Gastrocnemius medialis (tissue), 4 donors: ENCODE data around the gene FEM1B.

Experiments
- CTCF ChIP-seq, 5 experiments: fragments of 450-650 bp in 3 of 5; fragments of 200-600 bp in 2 of 5; sonication (generic) in 2 of 5; IDR thresholded peaks in 4 of 5; conservative IDR thresholded peaks in 1 of 5; 1 replicate in 4 of 5; 2 replicates in 1 of 5; pipeline ENCODE4 v1.5.1; 2016 to 2019; ENCODE audit warnings: antibody characterized with exemption in 5 of 5, mild to moderate bottlenecking in 3 of 5, moderate library complexity in 3 of 5
- POLR2A ChIP-seq, 2 donors: fragments of 450-650 bp; IDR thresholded peaks; one replicate each; pipeline ENCODE4 v1.6.1; 2017; ENCODE audit warnings: antibody characterized with exemption in 2 of 2, mild to moderate bottlenecking in 2 of 2, moderate library complexity in 2 of 2

- no peak for TF ChIP-seq CTCF (IDR thresholded peaks at IDR 0.05 in 4 of 5, conservative IDR thresholded peaks at IDR 0.05 in 1 of 5)
- no peak for TF ChIP-seq POLR2A (IDR thresholded peaks at IDR 0.05)
Measured at GRCh38 chr15:68228971-68229385, 48.6 kb upstream of the FEM1B start.
